Lower leg skin (tissue), 4 donors: ENCODE measurements around the gene SIGLEC1. TPM values are rescaled to one million over a fixed set of nuclear protein-coding genes. Genes with fewer than 3 reads are reported as not detected.

Experiments
- DNase-seq, 2 donors: peaks; one replicate each; pipeline ENCODE4 v3.0.0-alpha.2; 2019; ENCODE audit warnings: low spot score in 2 of 2
- H3K4me3 ChIP-seq: fragments of 200-600 bp; sonication (generic); 2 replicates; pipeline ENCODE4 v1.5.1; 2017; ENCODE audit warnings: mild to moderate bottlenecking, low read depth; ENCODE audit not compliant: poor library complexity, severe bottlenecking
- POLR2A ChIP-seq, 2 donors: fragments of 450-650 bp; IDR thresholded peaks; one replicate each; pipeline ENCODE4 v1.6.1; 2016 to 2017; ENCODE audit warnings: antibody characterized with exemption in 2 of 2, mild to moderate bottlenecking in 1 of 2, moderate library complexity in 1 of 2
- WGBS, 2 donors: methylation state at CpG; one replicate each; pipeline ENCODE4 v1.1.5; 2018; 5-methylcytosine and 5-hydroxymethylcytosine counted together
- intact Hi-C: fragments of 100-400 bp; cut with DNase I; formaldehyde crosslinking; loops from one replicate; pipeline ENCODE4 v1.15.0; 2023; ENCODE audit warnings: low total_unique reads
- total RNA-seq, 4 donors: library from RNA; depleted of rRNA; stranded (reverse); fragments of >200 nt; gene quantifications; one replicate each; pipeline ENCODE4 v1.1.0, GENCODE V29; 2016
- TF ChIP-seq, protein P1 (sequence below), 3 donors: fragments of 450-650 bp; IDR thresholded peaks; one replicate each; pipeline ENCODE4 v1.5.1; 2016; ENCODE audit warnings: antibody characterized with exemption in 3 of 3, mild to moderate bottlenecking in 3 of 3, moderate library complexity in 2 of 3

Gene SIGLEC1
- total RNA-seq, result 1 to 10 TPM in 3 of 4 donors, under 1 TPM in 1; 0.42 to 2.9 (median 1.0) TPM

DNA sequence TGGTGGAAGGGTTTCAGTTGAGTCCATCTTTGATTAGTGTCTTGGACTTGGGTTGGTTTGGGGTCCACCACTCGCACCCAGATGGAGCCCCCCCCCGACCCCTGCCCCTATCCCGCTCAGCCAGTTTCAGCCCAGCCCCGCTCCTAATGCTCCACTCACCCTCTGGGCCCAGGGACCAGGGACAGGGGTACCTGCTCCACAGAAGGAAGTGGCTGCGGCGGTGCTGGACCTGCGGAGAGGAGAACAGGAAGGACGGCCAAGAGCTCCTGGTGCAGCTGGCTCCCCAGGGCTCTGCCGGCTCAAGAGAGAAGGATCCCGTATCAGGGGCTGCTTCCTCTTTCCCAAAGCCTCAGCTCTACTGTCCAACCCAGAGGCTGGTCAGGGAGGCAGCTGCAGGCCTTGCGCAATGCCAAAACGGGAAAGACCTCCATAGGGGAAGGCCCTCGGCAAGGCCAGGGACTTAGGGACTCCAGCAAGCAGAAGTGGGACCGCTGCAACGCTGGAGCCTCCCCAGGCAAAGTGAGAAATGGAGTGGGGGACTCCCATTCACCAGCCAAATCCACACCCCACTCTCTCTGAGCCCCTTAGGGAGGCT is at the start of gene SIGLEC1:
Gene SIGLEC1, minus strand, starts transcription at position 322 of the 595 bp plus-strand sequence. CDS start 5,472 bp downstream, outside the sequence.
- intact Hi-C loops, result no loop called here
- TF ChIP-seq POLR2A (IDR thresholded peaks at IDR 0.05), result no peak
- TF ChIP-seq, protein P1, sequence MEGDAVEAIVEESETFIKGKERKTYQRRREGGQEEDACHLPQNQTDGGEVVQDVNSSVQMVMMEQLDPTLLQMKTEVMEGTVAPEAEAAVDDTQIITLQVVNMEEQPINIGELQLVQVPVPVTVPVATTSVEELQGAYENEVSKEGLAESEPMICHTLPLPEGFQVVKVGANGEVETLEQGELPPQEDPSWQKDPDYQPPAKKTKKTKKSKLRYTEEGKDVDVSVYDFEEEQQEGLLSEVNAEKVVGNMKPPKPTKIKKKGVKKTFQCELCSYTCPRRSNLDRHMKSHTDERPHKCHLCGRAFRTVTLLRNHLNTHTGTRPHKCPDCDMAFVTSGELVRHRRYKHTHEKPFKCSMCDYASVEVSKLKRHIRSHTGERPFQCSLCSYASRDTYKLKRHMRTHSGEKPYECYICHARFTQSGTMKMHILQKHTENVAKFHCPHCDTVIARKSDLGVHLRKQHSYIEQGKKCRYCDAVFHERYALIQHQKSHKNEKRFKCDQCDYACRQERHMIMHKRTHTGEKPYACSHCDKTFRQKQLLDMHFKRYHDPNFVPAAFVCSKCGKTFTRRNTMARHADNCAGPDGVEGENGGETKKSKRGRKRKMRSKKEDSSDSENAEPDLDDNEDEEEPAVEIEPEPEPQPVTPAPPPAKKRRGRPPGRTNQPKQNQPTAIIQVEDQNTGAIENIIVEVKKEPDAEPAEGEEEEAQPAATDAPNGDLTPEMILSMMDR (IDR thresholded peaks at IDR 0.05), result no peak
- H3K4me3 ChIP-seq, result no peak within 1 kb of the TSS

DNA sequence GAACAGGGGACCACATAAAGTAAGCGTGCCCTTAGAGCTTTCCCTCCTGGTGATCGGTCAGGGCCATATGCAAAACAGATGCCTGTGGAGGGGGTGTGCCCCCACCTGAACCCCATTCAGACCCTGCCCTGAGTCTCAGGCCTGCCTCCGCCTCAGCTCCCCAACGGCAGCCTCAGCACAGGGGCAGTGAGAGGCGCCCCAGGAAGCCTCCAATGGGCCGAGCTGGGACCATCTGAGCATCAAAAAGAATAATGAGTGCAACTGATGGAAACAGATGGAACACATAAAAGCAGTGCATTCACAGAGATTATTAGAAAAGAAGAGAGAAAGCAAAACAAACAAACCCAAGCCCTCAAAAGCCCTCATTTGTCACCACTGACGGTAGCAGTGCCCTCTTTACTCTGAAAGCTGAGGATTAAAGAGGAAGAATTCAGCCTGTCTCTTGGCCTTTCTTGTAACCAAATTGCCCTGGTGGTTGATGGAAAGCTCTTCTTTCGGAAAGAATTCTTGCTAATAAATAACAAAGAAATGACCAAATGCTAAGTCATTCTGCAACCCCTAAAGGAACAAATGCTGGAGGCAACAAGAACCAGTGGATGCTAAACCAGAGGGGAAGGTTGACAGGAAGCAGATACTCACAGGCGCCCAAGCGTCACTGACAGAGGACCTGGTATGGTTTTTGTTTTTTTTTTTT is 48.4 kb upstream of the SIGLEC1 start:
- intact Hi-C loops, result no loop called here
- DNase-seq, result no peak
- H3K4me3 ChIP-seq, result no peak overlapping the region
- TF ChIP-seq, protein P1 (IDR thresholded peaks at IDR 0.05), result no peak
- no peak for TF ChIP-seq POLR2A (IDR thresholded peaks at IDR 0.05)
- WGBS, 2 donors, result 80 to 81% methylated on average over 10 of the region's 10 CpGs

More for the DNA sequence above, at the start of gene SIGLEC1:
- DNase-seq, result peak in 1 of 2 donors; percentile 60
- WGBS, 2 donors, result 80 to 81% methylated on average over 15 of the region's 15 CpGs

DNA sequence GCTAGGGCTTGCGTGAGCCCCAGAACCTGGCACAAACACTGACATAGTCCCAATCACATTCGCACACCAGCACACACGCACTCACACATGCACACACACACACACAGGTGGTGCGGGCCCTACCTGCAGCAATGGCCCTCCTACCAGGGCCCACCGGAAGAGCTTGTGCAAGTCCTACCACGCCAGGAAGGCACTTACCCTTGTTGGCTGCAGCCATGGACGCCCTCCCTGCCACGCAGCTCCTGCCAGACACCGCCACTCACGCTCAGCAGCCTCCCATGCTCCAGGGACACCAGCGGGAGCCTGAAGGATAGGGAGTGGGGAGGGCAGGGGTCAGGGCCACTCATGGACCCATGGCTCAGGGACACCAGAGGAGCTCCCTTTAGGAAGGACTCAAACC is 47.5 kb upstream of the SIGLEC1 start:
- no peak for TF ChIP-seq POLR2A (IDR thresholded peaks at IDR 0.05)
- TF ChIP-seq, protein P1 (IDR thresholded peaks at IDR 0.05), result no peak
- H3K4me3 ChIP-seq, result no peak overlapping the region
- 90 to 92% methylated on average over 6 to 8 of the region's 11 CpGs for WGBS, 2 donors
- intact Hi-C loops, result no loop called here
- no peak for DNase-seq

DNA sequence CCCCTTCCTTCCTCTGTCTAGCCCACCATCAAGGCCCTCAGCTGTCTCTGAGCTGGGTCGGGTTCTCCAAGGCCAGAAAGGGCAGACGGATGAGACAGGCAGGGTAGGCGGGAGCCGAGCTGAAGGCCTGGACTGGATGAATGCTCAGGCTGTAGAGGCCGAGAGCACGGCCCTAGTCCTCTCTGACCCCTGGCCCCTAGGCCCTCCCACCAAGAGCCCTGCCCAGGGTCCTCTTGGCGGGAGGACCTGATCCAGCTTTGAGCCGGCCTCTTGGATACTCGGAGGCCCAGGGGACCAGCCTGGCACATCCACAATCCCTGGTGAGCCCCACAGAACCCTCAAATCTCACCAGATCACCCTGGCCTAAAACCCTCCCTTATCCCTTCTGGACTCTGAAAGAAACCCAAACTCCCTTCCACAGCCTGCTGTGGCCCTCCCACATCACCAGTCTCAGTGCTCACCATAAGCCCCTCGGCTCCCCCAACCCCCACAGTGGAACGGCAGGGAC is 47.0 kb upstream of the SIGLEC1 start:
- H3K4me3 ChIP-seq, result no peak overlapping the region
- no peak for DNase-seq
- TF ChIP-seq, protein P1 (IDR thresholded peaks at IDR 0.05), result no peak
- TF ChIP-seq POLR2A (IDR thresholded peaks at IDR 0.05), result no peak
- intact Hi-C loops, result no loop called here
- 81 to 89% methylated on average over 11 of the region's 11 CpGs for WGBS, 2 donors

DNA sequence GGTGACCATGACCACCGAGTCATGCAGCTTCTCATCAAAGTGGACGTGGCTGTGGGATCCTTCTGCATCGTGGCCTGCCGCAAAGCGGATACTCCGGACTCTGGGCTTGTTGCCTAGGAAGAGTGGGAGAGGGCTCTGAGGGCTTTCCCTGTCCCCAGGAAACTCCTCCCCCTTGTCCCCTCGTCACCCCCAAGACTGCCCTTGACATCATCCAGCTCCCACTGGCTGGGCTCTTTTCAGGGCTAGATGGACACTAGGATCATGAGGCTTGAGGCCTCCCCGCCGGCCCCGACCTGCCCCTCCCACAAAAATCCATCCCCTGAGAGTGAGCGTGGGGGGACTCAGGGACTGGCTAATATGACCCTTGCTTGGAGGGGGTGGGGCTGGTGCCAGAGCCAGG is 46.2 kb upstream of the SIGLEC1 start:
- TF ChIP-seq, protein P1 (IDR thresholded peaks at IDR 0.05), result no peak
- no peak for TF ChIP-seq POLR2A (IDR thresholded peaks at IDR 0.05)
- no peak for DNase-seq
- intact Hi-C loops, result no loop called here
- no peak overlapping the region for H3K4me3 ChIP-seq
- 93 to 95% methylated on average over 11 of the region's 11 CpGs for WGBS, 2 donors
